Measurements from ENCODE around the gene SLA2.

Gene SLA2

GRCh38 chr20:36604952-36605398 is 41.0 kb downstream of the SLA2 start:
- H3K9ac ChIP-seq (ENCODE audit: low read length) = peak overlapping the region; percentile 73

GRCh38 chr20:36601540-36601939 is 44.5 kb downstream of the SLA2 start:
- Histone ChIP-seq H3K27me3 (ENCODE audit: control insufficient read depth, insufficient read depth, low read length) (no peaks in the 10 kb centered on the region), H3K4me1 (ENCODE audit: control insufficient read depth, insufficient read depth, low read length) (peaks cover 7% of the 10 kb centered on the region), H3K9me3 (ENCODE audit: control insufficient read depth, low read length) (no peaks in the 10 kb centered on the region), H3K4me3 (ENCODE audit: low read length) (no peak overlapping the region), H3K9ac (ENCODE audit: low read length) (no peak overlapping the region), H3K36me3 (ENCODE audit: control insufficient read depth, insufficient read depth, low read length) (no peaks in the 10 kb centered on the region)

More at GRCh38 chr20:36604952-36605398, 41.0 kb downstream of the SLA2 start:
- H3K9me3 ChIP-seq (ENCODE audit: control insufficient read depth, low read length) = no peaks in the 10 kb centered on the region
- H3K36me3 ChIP-seq (ENCODE audit: control insufficient read depth, insufficient read depth, low read length) = no peaks in the 10 kb centered on the region
- peak overlapping the region; percentile 5 for H3K4me3 ChIP-seq (ENCODE audit: low read length)
- H3K27me3 ChIP-seq (ENCODE audit: control insufficient read depth, insufficient read depth, low read length) = no peaks in the 10 kb centered on the region
- peaks cover 24% of the 10 kb centered on the region for H3K4me1 ChIP-seq (ENCODE audit: control insufficient read depth, insufficient read depth, low read length)

GRCh38 chr20:36599912-36600345 is 46.1 kb downstream of the SLA2 start:
- Histone ChIP-seq H3K9ac (ENCODE audit: low read length) (no peak overlapping the region), H3K4me3 (ENCODE audit: low read length) (no peak overlapping the region), H3K36me3 (ENCODE audit: control insufficient read depth, insufficient read depth, low read length) (no peaks in the 10 kb centered on the region), H3K27me3 (ENCODE audit: control insufficient read depth, insufficient read depth, low read length) (no peaks in the 10 kb centered on the region), H3K4me1 (ENCODE audit: control insufficient read depth, insufficient read depth, low read length) (peaks cover 2% of the 10 kb centered on the region), H3K9me3 (ENCODE audit: control insufficient read depth, low read length) (no peaks in the 10 kb centered on the region)

GRCh38 chr20:36593347-36593929 is 52.6 kb downstream of the SLA2 start:
- no peak overlapping the region for H3K9ac ChIP-seq (ENCODE audit: low read length)
- no peaks in the 10 kb centered on the region for H3K36me3 ChIP-seq (ENCODE audit: control insufficient read depth, insufficient read depth, low read length)
- H3K9me3 ChIP-seq (ENCODE audit: control insufficient read depth, low read length) = no peaks in the 10 kb centered on the region
- no peaks in the 10 kb centered on the region for H3K27me3 ChIP-seq (ENCODE audit: control insufficient read depth, insufficient read depth, low read length)
- H3K4me1 ChIP-seq (ENCODE audit: control insufficient read depth, insufficient read depth, low read length) = no peaks in the 10 kb centered on the region
- no peak overlapping the region for H3K4me3 ChIP-seq (ENCODE audit: low read length)

DNA sequence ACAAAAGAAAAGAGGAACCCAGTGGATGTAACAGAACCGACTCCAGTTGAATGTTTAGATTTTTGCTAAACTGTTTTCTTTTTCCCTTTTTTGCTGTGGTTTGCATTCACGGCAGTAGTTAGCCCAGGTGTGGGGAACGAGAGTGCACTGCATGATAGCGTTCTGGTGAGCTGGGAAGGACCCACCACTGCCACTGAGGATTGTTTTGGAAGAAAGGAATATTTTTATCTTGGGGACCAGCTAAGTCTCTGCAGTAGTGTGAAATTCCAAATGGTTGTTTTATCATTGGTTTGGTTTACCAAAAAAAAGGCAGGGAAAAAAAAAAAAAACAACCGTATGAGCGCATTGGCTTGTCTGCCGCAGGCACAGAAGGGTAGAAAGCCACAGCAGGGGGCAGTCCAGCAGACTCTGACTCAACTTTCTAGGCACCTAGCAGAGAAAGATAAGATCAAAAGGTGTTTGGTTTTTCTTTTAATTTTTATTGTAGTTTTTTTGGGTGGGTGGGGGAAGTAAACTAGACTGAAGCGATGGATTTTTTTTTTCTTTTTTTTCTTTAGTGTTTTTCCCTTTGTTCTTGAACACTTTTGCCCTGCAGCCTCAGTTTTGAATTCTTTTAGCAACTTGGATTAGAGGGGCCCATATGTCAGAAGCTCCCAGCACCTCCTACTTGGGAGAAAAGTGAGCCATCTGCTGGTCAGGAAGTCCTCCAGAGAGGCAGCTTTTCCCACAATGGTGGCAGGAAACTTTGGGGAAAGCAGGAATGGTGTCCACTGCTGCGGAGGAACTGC is 53.9 kb downstream of the SLA2 start:
- Histone ChIP-seq H3K27me3 (ENCODE audit: control insufficient read depth, insufficient read depth, low read length) (no peaks in the 10 kb centered on the region), H3K9ac (ENCODE audit: low read length) (no peak overlapping the region), H3K36me3 (ENCODE audit: control insufficient read depth, insufficient read depth, low read length) (no peaks in the 10 kb centered on the region), H3K9me3 (ENCODE audit: control insufficient read depth, low read length) (no peaks in the 10 kb centered on the region), H3K4me3 (ENCODE audit: low read length) (no peak overlapping the region), H3K4me1 (ENCODE audit: control insufficient read depth, insufficient read depth, low read length) (no peaks in the 10 kb centered on the region)

- Histone ChIP-seq H3K4me1 (ENCODE audit: control insufficient read depth, insufficient read depth, low read length) (no peaks in the 10 kb centered on the region), H3K9ac (ENCODE audit: low read length) (no peak overlapping the region), H3K9me3 (ENCODE audit: control insufficient read depth, low read length) (no peaks in the 10 kb centered on the region), H3K36me3 (ENCODE audit: control insufficient read depth, insufficient read depth, low read length) (no peaks in the 10 kb centered on the region), H3K4me3 (ENCODE audit: low read length) (no peak overlapping the region), H3K27me3 (ENCODE audit: control insufficient read depth, insufficient read depth, low read length) (no peaks in the 10 kb centered on the region)
Observed at GRCh38 chr20:36591281-36591680, 54.7 kb downstream of the SLA2 start.

DNA sequence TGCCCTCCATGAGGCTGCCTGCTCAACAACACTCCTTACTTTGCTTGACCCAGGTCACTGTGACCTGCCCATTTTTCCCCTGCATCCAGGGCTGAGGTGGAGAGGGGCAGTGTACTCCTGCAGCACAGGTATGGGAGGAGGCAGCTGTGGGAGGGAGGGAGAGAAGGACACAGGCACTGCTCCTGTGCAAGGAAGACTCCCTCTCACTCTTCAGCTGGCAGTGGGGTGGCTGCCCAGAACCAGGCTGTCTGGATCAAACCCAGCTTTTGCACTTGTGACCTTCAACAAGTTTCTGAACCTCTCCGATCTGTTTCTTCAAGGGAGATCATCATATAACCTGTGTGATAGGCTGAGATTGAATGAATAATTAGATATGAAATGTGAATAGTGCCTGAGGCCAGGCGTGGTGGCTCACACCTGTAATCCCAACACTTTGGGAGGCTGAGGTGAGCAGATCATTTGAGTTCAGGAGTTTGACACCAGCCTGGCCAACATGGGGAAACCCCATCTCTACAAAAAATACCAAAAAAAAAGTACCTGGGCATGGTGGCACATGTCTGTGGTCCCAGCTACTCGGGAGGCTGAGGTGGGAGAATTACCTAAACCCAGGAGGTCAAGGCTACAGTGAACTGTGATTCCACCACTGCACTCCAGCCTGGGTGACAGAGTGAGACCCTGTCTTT is 58.5 kb downstream of the SLA2 start:
- Histone ChIP-seq H3K9me3 (ENCODE audit: control insufficient read depth, low read length) (no peaks in the 10 kb centered on the region), H3K27me3 (ENCODE audit: control insufficient read depth, insufficient read depth, low read length) (no peaks in the 10 kb centered on the region), H3K9ac (ENCODE audit: low read length) (no peak overlapping the region), H3K4me1 (ENCODE audit: control insufficient read depth, insufficient read depth, low read length) (no peaks in the 10 kb centered on the region), H3K4me3 (ENCODE audit: low read length) (no peak overlapping the region), H3K36me3 (ENCODE audit: control insufficient read depth, insufficient read depth, low read length) (no peaks in the 10 kb centered on the region)

DNA sequence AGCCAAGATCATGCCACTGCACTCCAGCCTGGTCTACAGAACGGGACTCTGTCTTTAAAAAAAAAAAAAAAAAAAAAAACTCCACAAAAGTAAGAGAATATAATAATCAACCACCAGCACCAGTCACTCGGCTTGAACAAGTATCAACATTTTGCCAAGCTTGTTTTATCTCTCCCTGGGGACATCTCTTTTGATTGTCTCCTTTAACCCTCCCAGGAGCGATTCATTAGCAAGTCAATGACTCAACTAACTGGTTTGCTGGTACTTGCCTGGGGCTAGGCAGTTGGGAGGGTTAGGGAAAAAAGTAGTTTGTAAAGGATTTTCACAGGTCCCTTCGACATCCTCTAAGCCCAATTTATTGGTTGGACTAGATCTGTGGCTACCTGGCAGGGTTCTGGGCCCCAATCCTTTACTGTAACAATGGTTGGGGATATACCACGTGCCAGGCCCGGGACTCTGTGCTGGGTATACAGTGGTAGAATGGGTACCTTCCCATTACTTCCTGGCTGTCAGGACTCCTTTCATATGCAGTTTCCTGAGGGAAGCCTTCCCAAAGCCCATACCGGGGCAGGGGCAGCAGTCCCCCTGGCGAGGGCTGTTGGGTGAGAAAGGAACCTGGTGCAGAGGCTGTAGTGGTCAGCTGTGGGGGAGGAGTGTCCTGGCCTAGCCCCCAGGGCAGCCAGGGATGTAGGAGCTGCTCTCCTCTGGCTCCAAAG is 60.4 kb downstream of the SLA2 start:
- no peaks in the 10 kb centered on the region for H3K9me3 ChIP-seq (ENCODE audit: control insufficient read depth, low read length)
- H3K4me3 ChIP-seq (ENCODE audit: low read length) = no peak overlapping the region
- no peaks in the 10 kb centered on the region for H3K4me1 ChIP-seq (ENCODE audit: control insufficient read depth, insufficient read depth, low read length)
- no peaks in the 10 kb centered on the region for H3K27me3 ChIP-seq (ENCODE audit: control insufficient read depth, insufficient read depth, low read length)
- H3K36me3 ChIP-seq (ENCODE audit: control insufficient read depth, insufficient read depth, low read length) = no peaks in the 10 kb centered on the region
- no peak overlapping the region for H3K9ac ChIP-seq (ENCODE audit: low read length)

GRCh38 chr20:36584018-36584481 is 61.9 kb downstream of the SLA2 start:
- Histone ChIP-seq H3K36me3 (ENCODE audit: control insufficient read depth, insufficient read depth, low read length) (no peaks in the 10 kb centered on the region), H3K4me1 (ENCODE audit: control insufficient read depth, insufficient read depth, low read length) (no peaks in the 10 kb centered on the region), H3K27me3 (ENCODE audit: control insufficient read depth, insufficient read depth, low read length) (no peaks in the 10 kb centered on the region), H3K4me3 (ENCODE audit: low read length) (no peak overlapping the region), H3K9ac (ENCODE audit: low read length) (no peak overlapping the region), H3K9me3 (ENCODE audit: control insufficient read depth, low read length) (no peaks in the 10 kb centered on the region)

DNA sequence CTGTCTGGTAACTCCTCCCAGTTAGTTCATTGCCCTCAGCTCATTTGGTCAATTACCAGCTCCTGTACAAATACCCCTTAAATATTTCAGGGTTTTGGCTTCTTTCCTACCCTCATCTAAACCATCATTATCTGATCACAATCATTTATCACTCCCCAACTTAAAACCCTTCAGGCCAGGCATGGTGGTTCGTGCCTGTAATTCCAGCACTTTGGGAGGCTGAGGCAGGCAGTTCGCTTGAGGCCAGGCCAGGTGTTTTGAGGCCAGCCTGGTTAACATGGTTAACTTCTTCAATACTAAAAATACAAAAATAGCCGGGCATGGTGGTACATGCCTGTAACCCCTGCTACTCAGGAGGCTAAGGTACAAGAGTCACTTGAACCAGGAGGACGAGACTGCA is 63.2 kb downstream of the SLA2 start:
- no peaks in the 10 kb centered on the region for H3K36me3 ChIP-seq (ENCODE audit: control insufficient read depth, insufficient read depth, low read length)
- H3K9me3 ChIP-seq (ENCODE audit: control insufficient read depth, low read length) = no peaks in the 10 kb centered on the region
- no peak overlapping the region for H3K9ac ChIP-seq (ENCODE audit: low read length)
- no peak overlapping the region for H3K4me3 ChIP-seq (ENCODE audit: low read length)
- no peaks in the 10 kb centered on the region for H3K4me1 ChIP-seq (ENCODE audit: control insufficient read depth, insufficient read depth, low read length)
- H3K27me3 ChIP-seq (ENCODE audit: control insufficient read depth, insufficient read depth, low read length) = no peaks in the 10 kb centered on the region

DNA sequence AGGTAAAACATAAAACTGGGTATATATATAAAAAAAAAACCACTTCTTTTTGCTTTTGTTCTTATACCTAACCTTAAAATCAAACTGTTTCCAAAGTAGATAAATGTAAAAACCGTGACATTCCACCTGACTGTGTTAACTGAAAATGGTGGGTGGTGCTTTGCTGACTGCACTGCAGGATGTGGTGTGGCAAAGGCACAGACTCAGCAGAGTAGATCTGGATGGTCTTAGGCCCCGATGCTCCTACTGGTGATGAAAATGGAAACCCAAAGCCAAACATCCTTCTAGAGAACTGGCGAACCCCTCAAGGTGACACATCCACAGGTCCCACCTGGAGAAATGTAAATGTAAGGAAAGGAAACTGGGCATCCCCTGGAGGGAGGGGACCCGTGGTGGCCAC is 63.7 kb downstream of the SLA2 start:
- Histone ChIP-seq H3K27me3 (ENCODE audit: control insufficient read depth, insufficient read depth, low read length) (no peaks in the 10 kb centered on the region), H3K4me3 (ENCODE audit: low read length) (no peak overlapping the region), H3K9me3 (ENCODE audit: control insufficient read depth, low read length) (no peaks in the 10 kb centered on the region), H3K9ac (ENCODE audit: low read length) (no peak overlapping the region), H3K36me3 (ENCODE audit: control insufficient read depth, insufficient read depth, low read length) (no peaks in the 10 kb centered on the region), H3K4me1 (ENCODE audit: control insufficient read depth, insufficient read depth, low read length) (no peaks in the 10 kb centered on the region)
